NB4 (cell line): ENCODE data around the gene DDX49.

Experiments used
- MYC ChIP-seq: IDR thresholded peaks from 2 replicates; pipeline ENCODE4 v1.6.1; 2011; ENCODE audit warnings: low read depth, low read length
- POLR2A ChIP-seq: IDR thresholded peaks from 2 replicates; pipeline ENCODE4 v1.6.1; 2011; ENCODE audit warnings: mild to moderate bottlenecking; ENCODE audit not compliant: insufficient read length; ENCODE audit errors: extremely low read depth

DNA sequence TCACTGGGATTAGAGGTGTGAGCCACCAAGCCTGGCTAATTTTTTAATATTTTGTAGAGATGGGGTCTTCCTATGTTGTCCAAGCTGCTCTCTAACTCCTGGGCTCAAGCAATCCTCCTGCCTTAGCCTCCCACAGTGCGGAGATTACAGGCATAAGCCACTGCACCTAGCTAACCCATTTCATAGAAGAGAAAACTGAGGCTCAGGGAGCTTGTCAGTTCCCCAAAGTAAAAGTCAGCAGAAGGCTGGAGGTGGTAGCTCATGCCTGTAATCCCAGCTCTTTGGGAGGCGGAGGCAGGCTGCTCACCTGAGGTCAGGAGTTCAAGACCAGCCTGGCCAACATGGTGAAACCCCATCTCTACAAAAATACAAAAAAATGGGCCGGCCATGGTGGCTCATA, 30.3 kb downstream of the DDX49 start:
- TF ChIP-seq POLR2A = no peak
- TF ChIP-seq MYC = no peak
